Transverse colon (tissue), 3 donors: Measurements from ENCODE around the gene SELENON.

ENCODE experiments used
- EP300 ChIP-seq: sonication (generic); formaldehyde crosslinking; IDR thresholded peaks from one replicate; pipeline ENCODE4 v1.6.1; 2017; ENCODE audit warnings: antibody characterized with exemption, low read depth
- POLR2A ChIP-seq: fragments of 450-650 bp; IDR thresholded peaks from one replicate; pipeline ENCODE4 v1.6.1; 2016; ENCODE audit warnings: antibody characterized with exemption, mild to moderate bottlenecking, moderate library complexity
- TF ChIP-seq, protein P1 (sequence below), 5 experiments: fragments of 200-600 bp in 3 of 5; fragments of 450-650 bp in 2 of 5; sonication (generic) in 3 of 5; IDR thresholded peaks; 1 replicate in 2 of 5; 2 replicates in 3 of 5; pipeline ENCODE4 v1.5.1; 2016 to 2017; ENCODE audit warnings: antibody characterized with exemption in 5 of 5, inconsistent platforms in 3 of 5, mild to moderate bottlenecking in 2 of 5, moderate library complexity in 1 of 5

DNA sequence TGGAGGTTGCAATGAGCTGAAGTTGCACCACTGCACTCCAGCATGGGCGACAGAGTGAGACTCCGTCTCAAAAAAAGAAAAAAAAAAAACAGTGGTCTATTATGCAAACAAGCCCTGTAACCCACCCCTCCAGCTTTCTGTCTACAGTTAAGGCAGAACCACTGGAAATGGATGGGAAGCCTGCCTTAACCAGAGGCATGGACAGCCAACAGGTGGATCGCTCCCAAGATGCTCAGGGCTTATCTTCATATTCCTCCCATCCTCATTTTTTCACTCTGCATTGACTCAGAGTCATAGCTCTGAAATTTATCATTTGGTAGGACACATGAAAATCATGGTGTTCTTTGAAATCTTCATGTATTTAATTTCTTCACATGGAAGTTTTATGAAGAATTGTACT lies 28.5 kb downstream of the SELENON start:
- TF ChIP-seq, protein P1, sequence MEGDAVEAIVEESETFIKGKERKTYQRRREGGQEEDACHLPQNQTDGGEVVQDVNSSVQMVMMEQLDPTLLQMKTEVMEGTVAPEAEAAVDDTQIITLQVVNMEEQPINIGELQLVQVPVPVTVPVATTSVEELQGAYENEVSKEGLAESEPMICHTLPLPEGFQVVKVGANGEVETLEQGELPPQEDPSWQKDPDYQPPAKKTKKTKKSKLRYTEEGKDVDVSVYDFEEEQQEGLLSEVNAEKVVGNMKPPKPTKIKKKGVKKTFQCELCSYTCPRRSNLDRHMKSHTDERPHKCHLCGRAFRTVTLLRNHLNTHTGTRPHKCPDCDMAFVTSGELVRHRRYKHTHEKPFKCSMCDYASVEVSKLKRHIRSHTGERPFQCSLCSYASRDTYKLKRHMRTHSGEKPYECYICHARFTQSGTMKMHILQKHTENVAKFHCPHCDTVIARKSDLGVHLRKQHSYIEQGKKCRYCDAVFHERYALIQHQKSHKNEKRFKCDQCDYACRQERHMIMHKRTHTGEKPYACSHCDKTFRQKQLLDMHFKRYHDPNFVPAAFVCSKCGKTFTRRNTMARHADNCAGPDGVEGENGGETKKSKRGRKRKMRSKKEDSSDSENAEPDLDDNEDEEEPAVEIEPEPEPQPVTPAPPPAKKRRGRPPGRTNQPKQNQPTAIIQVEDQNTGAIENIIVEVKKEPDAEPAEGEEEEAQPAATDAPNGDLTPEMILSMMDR (IDR thresholded peaks at IDR 0.05), result no peak
- TF ChIP-seq POLR2A (no peak), EP300 (no peak)
